HG03521 (cell line): ENCODE data around the gene RPS5.
"Not testable (repeated sequence)": the region's sequence is repeated elsewhere in the genome, so short reads cannot be mapped to it uniquely, and the experiment has no call there.

Source experiments
- ATAC-seq: cut with Tn5 transposase; IDR thresholded peaks from one replicate; pipeline ENCODE4 v1.9.1; 2021; ENCODE audit warnings: mild to moderate bottlenecking, moderate library complexity; ENCODE audit not compliant: unreplicated experiment

RPS5 gene

DNA sequence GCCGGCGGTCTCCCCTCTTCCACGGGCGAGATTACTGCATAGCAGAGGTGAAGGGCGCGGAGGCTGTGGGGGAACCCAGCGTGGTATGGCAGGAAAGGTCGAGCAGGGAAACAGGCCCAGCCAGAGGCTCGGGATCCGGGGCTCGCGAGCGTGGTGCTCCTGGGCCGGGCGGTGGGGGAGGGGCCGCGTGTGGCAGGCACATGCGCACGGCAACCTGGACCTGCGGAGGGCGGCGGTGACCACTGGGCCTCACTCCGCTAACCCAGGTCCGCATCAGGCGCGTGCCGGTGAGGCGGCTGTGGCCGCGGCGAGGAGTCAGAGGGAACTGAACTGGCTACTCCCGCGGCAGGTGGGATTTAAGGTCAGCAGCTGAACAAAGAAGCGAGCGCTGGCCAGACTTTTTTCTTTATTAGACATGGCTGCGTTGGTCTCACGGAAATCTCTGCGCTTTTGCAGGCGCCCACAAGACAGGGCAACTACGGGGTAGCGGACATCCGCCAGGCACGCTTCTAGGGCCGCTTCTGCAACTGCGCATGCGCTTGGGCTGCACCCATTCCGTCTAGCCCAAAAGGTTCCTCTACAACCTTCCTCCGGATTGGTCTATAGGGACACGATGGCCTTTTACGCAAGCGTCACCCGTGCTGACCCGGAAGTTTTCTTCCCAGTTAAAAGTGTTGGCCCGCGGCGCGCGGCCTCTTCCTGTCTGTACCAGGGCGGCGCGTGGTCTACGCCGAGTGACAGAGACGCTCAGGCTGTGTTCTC is at the start of gene RPS5:
RPS5 (plus strand) TSS at position 694 of the 762 bp plus-strand sequence. CDS start 869 bp downstream, outside the sequence.
- peak; percentile 82 for ATAC-seq

DNA sequence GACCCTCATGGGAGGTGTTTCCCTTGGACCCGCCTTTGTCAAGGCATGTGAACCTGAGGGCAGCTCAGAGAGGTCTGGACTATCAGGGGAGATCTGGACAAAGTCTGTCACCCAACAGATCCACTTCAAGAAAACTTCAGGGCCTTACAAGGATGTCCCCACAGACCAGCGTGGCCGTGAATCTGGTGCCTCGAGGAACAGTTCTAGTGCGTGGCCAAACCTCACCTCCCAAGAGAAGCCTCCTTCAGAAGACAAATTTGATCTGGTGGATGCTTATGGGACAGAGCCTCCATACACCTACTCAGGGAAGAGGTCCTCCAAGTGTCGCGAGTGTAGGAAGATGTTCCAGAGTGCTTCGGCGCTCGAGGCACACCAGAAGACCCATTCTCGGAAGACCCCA is 48.7 kb upstream of the RPS5 start:
- ATAC-seq = no peak

DNA sequence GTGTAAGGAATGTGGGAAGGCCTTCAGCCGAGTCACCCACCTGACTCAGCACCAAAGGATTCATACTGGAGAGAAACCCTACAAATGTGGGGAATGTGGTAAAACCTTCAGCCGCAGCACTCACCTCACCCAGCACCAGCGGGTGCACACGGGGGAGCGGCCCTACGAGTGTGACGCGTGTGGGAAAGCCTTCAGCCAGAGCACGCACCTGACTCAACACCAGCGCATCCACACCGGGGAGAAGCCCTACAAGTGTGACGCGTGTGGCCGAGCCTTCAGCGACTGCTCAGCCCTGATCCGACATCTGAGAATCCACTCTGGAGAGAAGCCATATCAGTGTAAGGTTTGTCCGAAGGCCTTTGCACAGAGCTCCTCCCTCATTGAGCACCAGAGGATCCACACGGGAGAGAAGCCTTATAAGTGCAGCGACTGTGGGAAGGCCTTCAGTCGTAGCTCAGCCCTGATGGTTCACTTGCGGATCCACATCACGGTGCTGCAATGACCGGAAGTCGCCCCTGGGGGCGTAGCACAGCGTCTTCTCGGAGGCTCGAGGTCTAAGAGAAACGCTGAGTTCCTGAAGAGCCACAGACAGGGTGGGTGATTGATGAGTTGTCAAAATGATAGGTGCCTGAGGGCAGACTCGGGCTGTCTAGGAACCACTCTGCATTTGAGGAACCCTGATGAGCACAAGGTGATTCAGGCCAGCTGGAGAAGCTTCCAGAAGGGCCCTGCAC is 48.1 kb upstream of the RPS5 start:
- ATAC-seq = no peak

DNA sequence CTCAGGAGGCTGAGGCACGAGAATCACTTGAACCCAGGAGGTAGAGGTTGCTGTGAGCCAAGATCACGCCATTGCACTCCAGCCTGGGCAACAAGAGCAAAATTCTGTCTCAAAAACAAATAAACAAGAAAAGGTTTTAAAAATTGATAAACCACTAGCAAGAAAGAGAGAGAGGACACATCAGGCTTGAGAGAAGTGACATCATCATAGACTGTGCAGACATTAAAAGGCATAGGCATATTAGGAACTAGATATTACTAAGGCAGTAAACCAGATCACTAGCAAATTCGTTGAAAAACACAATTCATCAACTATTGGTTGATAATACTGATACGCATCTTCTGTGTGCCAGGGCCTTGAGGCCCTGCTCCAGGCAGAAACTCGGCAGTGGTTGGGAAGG is 41.5 kb upstream of the RPS5 start:
- ATAC-seq = no peak

DNA sequence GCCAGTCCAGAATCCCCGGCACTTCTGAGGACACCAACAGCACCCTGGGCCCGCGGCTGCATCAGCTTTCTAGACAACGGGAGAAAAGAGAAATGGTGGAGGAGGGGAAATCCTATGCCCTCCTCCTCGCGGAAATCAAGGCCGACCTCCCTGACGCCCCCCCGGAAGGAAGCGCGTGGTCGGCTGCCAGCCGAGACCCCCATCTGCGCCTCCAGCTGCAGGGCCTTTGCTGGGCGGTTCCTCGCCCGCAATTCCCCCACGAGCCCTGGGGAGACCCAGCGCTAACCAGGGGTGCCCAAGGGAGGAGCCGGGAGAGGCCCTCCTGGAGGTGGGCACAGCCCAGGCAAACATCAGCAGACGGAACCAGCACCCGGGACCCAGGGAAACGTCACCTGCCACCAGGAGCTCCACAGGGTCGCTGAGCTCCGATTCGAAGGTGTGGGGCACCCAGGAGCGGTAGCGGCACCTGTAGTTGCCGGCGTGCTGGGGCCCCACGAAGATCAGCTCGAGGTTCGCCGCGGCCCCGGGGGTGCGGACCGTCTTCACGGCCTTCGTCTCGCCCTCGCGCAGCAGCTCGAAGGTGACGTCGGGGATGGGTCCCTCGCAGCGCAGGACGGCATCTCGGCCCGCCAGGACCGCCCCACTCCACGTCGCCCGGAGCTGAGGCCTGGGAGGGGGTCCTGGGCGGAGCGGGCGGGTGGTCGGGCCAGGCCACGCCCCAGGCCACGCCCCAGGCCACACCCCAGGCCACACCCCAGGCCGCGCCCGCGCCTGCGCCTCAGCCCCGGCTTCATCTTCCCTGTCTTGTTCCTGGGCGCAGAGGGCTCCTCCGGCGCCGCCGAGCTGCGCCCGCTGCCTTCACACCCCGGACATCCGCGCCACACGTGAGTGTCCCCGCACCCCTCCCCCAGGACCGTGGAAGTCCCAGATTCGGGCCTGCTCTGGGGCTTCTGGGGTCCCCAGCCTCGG is 39.8 kb upstream of the RPS5 start:
- peak; percentile 93 for ATAC-seq

DNA sequence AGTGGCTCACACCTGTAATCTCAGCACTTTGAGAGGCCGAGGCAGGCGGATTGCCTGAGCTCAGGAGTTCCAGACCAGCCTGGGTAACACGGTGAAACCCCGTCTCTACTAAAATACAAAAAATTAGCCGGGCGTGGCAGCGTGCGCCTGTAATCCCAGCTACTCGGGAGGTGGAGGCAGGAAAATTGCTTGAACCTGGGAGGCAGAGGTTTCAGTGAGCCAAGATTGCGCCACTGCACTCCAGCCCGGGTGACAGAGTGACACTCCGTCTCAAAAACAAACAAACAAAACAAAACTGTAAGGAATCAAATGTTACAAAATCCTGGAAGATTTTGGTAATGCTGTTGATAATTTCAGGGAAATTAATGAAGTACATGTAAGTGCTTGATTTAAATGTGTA is 39.0 kb upstream of the RPS5 start:
- ATAC-seq = not testable (repeated sequence)

DNA sequence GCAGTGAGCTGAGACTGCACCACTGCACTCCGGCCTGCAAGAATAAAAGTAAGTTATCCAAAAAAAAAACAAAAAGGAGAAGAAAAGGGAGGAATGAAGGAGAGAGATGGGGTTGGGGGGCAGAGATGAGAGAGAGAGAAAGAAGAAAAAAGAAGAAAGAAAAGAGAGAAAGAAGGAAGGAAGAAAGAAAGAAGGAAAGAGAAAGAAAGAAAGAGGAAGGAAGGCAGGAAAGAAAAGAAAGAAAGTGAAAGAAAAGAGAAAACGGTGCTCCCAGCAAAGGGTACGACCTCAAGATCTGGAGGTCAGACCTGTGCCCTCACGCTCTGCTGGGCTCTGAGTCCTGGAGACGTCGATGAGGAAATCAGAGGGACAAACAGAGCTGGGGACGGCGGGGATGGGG is 37.5 kb upstream of the RPS5 start:
- no peak for ATAC-seq

DNA sequence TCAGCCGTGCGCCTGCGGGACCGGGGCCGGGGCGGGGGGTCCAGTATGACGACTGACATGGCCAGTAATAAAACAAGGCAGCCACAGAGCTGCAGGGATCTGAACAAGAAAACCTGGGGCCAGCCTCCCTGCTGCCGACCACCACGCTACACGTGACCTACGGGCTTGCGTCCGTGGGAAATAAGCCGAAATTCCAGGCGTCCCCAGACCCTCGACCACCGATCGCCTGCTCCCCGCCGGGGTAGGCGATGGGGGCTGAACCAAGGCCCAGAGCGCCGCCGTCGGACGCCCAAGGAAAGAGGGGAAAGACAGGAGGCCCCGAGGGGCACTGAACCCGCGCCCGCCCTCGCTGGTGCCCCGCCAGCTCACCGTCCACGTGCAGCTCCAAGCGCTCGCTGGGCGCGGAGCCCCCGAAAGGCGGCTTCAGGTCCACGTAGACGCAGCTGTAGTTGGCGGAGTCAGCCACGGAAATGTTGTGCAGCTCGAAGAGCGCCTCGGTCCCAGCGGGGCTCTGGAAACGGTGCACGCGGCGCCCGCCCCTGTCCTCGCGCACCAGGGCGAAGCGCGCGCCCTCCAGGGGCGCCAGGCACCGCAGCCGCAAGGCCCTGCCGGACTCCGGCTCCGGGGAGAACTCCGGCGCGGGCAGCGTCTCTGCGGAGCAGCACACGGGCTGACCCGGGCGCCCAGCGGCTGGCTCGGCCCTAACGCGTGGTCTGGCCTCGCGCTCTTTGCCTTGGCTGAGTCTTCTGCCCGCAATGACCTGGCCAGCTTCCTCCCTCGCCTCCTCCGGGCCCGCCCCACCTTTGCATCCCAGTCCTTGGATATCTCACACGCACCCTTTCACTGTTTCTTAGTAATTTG is 36.8 kb upstream of the RPS5 start:
- no peak for ATAC-seq

DNA sequence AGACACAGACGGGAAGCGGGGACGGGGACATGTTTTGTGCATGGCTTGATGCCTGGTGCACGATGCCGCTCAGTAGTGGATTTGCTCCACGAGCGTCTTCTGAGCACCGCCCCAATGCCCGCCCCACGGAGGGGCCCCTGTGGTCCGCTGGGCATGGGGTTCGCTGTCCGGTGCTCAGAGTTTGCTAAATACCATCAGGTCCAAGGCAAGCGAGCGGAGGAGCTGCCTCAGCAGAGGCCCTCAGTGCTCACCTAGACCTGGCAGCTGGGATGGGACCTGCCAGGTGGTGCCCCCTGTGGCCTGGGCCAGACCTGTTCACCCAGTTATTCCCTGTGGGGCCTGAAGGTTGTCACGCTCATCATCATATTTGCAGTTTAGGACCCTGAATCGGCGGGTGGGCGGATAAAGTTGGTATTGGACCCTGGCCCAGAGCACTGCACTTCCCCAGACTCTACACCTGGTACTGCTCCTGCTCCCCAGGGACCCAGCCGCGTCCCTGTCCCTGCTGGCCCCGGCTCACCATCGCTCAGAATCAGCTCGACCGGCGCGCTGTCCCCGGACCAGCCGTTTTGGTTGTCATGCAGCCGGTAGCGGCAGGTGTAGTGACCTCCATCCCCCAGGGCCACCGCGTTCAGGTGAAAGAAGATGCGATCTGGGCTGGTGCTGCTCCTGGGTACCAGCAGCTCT is 36.1 kb upstream of the RPS5 start:
- no peak for ATAC-seq

DNA sequence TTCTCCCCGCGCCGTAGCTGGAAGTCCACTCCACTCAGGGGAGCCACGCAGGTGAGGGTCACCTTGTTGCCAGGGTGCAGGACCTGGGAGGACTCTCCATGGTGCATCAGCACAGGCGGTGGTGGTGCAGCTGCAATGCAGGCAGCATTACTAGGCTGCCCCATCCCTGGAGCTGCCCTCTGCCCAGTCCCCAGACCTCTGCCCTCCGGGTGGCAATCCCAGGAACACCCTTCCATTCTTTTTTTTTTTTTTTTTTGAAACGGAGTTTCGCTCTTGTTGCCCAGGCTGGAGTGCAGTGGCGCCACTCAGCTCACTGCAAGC is 35.6 kb upstream of the RPS5 start:
- no peak for ATAC-seq

DNA sequence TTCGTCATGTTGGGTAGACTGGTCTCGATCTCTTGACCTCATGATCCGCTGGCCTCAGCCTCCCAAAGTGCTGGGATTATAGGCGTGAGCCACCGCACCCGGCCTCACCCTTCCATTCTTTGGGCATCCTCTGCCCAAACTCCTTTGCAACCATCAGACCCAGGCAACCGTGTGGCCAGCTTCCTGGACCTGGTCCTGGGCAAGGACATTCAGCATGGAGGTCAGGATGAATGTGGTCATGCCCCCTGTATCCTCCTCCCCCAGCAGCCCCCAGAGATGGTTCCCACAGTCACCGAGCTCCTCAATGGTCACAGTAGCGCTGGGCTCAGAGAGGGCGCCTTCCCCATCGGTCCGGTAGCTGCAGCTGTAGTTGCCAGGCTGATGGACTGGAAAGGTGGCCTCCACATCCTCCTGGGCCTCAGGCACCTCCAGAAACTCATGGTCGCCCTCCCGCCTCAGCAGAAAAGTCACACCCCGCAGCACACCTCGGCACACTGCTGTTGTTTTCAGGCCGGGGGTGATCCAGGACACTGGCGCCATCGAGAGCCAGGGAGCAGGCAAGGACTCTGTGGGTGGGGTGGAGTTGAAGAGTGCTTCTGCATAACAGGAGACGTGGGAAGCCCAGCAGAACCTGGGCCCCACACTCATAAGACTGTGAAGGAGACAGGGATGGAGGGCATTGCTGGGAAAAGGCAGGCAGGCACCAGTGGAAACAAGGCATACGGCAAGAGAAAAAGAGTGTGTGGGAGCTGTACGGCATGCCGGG is 34.9 kb upstream of the RPS5 start:
- ATAC-seq = no peak

DNA sequence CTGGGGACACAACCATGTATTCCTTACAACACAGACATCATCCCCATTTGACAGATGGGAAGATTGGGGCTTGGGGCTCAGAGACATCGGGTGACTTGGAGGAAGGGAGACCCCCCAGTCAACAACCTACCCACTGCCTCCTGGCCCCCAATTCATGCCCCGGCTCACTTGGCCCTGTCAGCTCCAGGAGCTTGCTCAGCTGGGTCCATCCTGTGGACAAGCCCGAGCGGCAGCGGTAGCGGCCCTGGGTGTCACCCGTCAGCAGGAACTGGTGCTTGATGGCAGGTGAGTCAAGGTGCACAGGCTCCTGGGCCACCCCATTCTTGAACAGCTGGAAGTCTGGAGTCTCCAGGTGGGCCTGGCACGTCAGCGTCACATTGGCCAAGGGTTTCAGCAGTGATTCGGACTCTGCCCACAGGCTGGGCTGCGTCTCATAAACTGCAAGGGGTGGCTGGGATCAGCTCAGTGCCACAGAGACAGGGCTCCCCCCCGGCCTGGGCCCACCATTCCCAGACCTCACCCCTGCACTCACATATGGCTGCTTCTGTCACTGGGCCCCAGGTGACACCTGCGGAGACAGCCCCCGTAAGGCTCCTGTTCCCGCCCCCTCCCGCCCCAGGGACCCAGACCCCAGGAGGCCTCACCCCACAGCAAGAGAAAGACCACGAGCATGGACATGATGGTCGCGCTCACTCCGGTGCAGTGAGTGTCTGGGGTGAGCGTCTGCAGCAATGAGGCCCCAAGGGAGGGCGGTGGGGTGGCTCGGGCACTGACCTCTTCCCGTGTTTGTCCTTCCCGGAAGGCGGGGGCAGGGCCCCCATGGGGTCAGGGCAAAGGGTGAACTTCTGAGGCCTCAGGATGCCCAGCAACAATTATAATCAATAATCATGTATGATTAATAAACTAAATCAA is 34.1 kb upstream of the RPS5 start, which contains the start of gene A1BG:
A1BG (minus strand) TSS at position 733 of the 912 bp plus-strand sequence; CDS start at position 678, 55 bp downstream.
- no peak for ATAC-seq

DNA sequence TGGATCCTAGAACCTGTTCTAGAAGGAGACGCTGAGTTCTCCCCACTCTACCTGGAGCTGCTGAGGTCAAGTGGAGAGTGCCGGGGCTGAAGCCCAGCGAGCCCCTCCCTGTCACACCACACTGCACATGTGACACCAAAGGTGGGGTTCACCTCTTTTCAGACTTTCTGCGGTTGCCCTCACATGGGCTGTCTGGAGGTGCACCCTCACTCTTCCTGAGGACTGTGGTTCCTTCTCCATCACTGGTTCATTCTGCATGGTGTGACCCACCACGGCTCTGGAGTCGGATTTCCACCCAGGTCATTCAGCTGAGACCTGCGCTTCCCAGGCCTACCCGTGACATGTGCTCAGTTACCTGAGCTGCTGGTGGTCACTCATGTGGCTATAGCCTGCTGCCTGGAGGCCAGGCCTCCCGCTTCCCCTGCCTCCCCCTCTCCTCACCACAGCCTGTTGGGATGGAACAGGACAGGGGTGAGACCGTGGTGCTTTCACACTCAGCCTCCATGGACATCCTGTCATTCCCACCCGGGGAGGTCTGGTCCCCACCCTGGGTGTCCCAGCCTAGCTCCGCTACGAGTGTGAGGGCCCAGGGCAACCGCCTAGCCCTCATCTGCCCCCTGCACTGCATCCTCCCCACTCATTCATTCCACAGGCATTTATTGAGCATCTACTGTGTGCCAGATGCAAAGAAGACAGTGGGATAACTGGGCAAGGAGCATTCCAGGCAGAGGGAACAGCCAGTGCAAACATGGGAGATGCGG is 33.2 kb upstream of the RPS5 start:
- no peak for ATAC-seq

DNA sequence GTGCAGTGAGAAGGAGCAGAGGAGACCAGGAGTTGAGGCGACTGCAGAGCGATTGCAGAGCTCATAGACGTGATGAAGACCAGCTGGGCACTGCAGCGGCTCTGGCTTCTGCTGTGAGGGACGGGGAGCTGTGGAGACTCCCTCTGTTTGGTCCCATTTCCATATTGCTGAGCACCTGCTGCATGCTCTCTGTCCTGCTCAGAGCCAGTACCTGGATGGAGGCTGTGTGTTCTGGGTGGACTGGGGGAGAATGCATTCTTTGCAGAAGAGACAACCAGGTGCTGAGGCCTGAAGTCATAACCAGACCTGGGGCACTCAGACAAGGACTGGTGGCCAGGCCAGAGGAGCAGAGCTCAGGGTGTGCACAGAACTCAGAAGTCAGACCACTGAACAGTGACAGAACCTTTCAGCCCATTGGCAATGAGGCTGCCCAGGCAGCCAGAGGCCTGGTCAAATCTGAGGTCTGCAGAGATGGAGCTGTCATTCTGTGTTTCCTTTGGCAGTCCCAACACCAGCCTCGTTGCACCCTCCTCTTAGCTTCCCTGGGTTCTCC is 32.5 kb upstream of the RPS5 start:
- no peak for ATAC-seq

DNA sequence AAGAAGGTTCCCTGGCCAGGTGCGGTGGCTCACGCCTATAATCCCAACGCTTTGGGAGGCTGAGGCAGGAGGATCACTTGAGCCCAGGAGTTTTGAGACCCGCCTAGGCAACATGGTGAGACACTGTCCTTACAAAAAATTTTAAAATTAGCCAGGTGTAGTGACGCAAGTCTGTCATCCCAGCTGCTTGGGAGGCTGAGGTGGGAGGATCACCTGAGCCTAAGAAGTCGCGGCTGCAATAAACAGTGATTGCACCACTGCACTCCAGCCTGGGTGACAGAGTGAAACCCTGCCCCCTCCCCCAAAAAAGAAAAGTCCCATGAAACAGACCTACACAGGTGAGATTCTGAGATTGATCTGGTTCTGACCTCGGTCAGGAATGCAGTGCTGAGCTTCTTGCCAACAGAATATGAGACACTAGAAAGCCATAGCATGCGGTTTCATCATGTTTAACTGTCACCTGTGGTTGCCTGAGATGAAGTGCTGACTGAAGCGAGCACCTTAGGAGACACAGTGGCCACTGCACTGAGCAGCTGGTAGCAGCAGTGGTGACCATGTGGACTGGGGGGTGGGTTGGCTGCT is 31.8 kb upstream of the RPS5 start:
- ATAC-seq = no peak

DNA sequence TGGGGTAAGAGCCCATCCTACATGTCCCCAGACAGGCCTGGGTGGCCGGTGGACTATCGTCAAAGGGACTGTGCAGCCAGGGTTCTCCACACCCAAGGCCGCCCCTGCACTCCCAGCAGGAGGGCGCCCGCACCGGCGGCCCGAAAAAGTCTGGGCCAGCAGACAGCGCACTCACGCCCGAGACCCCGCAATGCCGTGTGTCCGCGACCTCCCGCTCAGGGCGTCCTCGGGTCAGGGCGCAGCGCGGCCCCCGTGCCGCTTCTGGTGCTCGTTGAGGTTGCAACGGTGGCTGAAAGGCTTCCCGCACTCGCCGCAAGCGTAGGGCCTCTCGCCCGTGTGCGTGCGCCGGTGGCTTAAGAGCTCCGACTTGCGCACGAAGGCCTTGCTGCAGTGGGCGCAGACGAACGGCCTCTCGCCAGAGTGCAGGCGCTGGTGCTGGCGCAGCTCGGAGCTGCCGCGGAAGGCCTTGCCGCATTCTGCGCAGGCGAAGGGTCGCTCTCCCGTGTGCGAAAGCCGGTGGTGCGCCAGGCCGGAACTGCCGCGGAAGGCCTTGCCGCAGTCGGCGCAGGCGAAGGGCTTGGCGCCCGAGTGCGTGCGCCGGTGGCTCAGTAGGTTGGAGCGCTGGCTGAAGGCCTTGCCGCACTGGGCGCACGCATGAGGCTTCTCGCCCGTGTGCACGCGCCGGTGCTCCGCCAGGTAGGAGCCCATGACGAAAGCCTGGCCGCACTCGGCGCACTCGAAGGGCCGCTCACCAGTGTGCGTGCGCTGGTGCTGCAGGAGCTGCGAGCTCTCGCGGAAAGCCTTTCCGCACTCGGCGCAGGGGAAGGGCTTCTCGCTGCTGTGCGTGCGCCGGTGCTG is 30.9 kb upstream of the RPS5 start:
- ATAC-seq = no peak
